ENCODE results near the gene SMARCC1. TPM values are rescaled to one million over a fixed set of nuclear protein-coding genes. Genes with fewer than 3 reads are reported as not detected.

SMARCC1 gene
- total and polyA plus RNA-seq, 2 of the 4 experiments (the other 2 are of a cell fraction), result 18.6 to 39.6 TPM

DNA sequence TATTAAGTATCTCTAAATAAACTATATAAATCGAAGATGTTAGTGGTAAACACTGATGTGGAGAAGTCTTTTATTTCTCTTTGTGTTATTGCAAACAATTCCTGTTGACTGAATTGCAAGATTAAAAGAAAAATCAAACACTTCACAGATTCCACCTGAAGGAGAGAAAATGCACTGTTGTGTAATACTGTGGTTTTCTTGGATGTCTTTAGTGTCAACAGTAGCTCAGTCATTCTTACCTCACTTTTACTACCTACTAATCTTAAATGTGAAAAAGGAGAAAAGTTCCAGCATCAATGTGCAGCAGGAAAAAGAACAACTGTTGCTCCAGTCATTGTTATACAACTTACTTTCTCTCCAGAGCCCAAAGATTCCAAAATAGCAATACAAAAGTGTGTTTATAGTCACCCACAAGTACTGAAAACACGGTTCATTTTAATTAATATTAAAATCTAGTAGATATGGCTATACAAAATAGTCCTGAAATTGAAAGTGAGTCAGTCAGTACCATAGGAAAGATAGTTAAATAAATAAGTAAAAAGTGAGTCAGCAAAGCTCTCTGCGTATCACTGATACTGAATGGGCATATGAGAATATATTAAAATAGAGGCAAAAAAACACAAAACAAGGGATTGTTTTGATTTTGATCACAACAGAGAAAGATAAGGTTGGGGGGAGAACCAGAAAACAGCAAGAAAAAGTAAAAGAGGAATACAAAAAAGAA, 112.5 kb downstream of the SMARCC1 start (continued):
- TF ChIP-seq MAZ (IDR thresholded peaks at IDR 0.05; ENCODE audit: borderline replicate concordance, low read depth, low read length) (no peak), POLR2A (IDR thresholded peaks at IDR 0.05; ENCODE audit: low read depth, low read length) (no peak)

DNA sequence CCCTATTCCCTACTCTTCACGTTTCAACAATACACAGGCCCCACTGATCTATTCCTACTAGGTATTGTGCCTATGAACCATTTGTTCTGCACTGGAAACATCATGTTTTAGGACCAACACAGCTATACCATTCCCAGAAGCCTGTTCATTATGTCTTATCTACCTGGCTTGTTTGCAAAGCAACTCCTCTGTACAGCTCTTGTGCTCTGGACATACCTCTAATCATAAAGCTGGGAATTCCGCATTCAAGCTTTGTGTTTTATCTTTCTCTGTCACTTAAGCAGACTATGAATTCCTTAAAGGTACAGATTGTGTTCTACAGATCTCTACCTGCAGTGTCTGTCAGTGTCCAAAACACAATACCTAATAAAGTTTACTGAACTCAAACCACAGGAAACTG, 115.6 kb downstream of the SMARCC1 start:
- no peak overlapping the region for H3K4ac ChIP-seq (ENCODE audit: low read depth, low read length)
- no peak overlapping the region for H4K8ac ChIP-seq (ENCODE audit: low read depth in 2 of 2, low read length in 2 of 2)
- CTCF ChIA-PET, result no interaction called here
- no peak overlapping the region for H3K4me2 ChIP-seq (ENCODE audit: low read depth, low read length)
- H4K5ac ChIP-seq (ENCODE audit: low read depth, low read length), result no peak overlapping the region
- H3K79me1 ChIP-seq (ENCODE audit: low read depth in 1 of 2, low read length in 2 of 2), result peaks cover 0 to 16% of the 10 kb centered on the region in 2 experiments; a peak in 2 of 4 replicates
- no peaks in the 10 kb centered on the region for H3K27me3 ChIP-seq (ENCODE audit: control insufficient read depth, insufficient read depth, low read length)
- H2AK5ac ChIP-seq (ENCODE audit: low read depth, low read length), result no peak overlapping the region
- H3K18ac ChIP-seq (ENCODE audit: low read depth, low read length), result no peak overlapping the region
- dilution Hi-C loops (cut with HindIII; ENCODE audit: low sequenced_read_pairs, unreplicated experiment) (no loop called here), intact Hi-C loops (cut with micrococcal nuclease) (loop anchor here (5.0 kb wide), 1 partner anchor 144 kb away; no protein-coding TSS in a partner anchor), in situ Hi-C loops (cut with MboI; ENCODE audit: low sequenced_read_pairs) (no loop called here)
- WGBS, 2 experiments (ENCODE audit: extremely low coverage in 2 of 2, insufficient read length in 1 of 2), result 100% methylated on average over 1 of the region's 2 CpGs; no CpG with 5 or more reads in 1 of the 2 experiments
- H2BK120ac ChIP-seq (ENCODE audit: low read depth, low read length), result no peak overlapping the region
- no peak overlapping the region for H2AK9ac ChIP-seq (replicated peaks; ENCODE audit: low read depth, low read length, poor library complexity)
- DNase-seq (no peak), ATAC-seq (ENCODE audit: low read depth) (no peak)
- no peak overlapping the region for H4K91ac ChIP-seq (ENCODE audit: insufficient read depth, low read depth, low read length)
- no peak overlapping the region for H3K27ac ChIP-seq (ENCODE audit: insufficient read depth, low read length)
- POLR2A ChIA-PET (ENCODE audit: unreplicated experiment), result no interaction called here
- H3K56ac ChIP-seq (ENCODE audit: extremely low read depth, insufficient read depth, low read length), result no peak overlapping the region
- H2BK15ac ChIP-seq (ENCODE audit: low read depth, low read length), result no peak overlapping the region
- peaks cover 16% of the 10 kb centered on the region for H4K20me1 ChIP-seq (ENCODE audit: insufficient read depth, low read length)
- no peak overlapping the region for H2BK20ac ChIP-seq (ENCODE audit: low read depth, low read length)
- H3K9me1 ChIP-seq (ENCODE audit: insufficient read depth, low read length), result peaks cover 8% of the 10 kb centered on the region
- H3K36me3 ChIP-seq (ENCODE audit: control insufficient read depth, insufficient read depth, low read length), result peaks cover 16% of the 10 kb centered on the region
- H3K23ac ChIP-seq (ENCODE audit: low read depth, low read length), result no peak overlapping the region
- H2BK5ac ChIP-seq (ENCODE audit: low read depth, low read length, poor library complexity, severe bottlenecking), result no peak overlapping the region
- no TSS peak for BruUV-seq (replicated peaks)
- H2AFZ ChIP-seq (replicated peaks; ENCODE audit: low read length, poor library complexity), result no peak overlapping the region
- H3K4me3 ChIP-seq (ENCODE audit: insufficient read depth, low read depth, low read length), result no peak overlapping the region
- H3K4me1 ChIP-seq (ENCODE audit: control insufficient read depth, insufficient read depth, low read length), result peaks cover 4% of the 10 kb centered on the region; the same call in 1 of the 2 replicates
- H3K9ac ChIP-seq (ENCODE audit: low read depth, low read length), result no peak overlapping the region
- no peaks in the 10 kb centered on the region for H3K9me3 ChIP-seq (ENCODE audit: control insufficient read depth, insufficient read depth, low read length)
- H3K14ac ChIP-seq (replicated peaks; ENCODE audit: low read depth, low read length), result no peak overlapping the region
- TF ChIP-seq POLR2A (IDR thresholded peaks at IDR 0.05; ENCODE audit: low read depth, low read length), result no peak
- TF ChIP-seq MXI1 (IDR thresholded peaks at IDR 0.05; ENCODE audit: borderline replicate concordance, low read depth, low read length), result no peak
- TF ChIP-seq RAD21 (IDR thresholded peaks at IDR 0.05; ENCODE audit: low read length), result no peak
- no peak for TF ChIP-seq RCOR1 (IDR thresholded peaks at IDR 0.05; ENCODE audit: insufficient replicate concordance, low read length)
- TF ChIP-seq, protein P1, sequence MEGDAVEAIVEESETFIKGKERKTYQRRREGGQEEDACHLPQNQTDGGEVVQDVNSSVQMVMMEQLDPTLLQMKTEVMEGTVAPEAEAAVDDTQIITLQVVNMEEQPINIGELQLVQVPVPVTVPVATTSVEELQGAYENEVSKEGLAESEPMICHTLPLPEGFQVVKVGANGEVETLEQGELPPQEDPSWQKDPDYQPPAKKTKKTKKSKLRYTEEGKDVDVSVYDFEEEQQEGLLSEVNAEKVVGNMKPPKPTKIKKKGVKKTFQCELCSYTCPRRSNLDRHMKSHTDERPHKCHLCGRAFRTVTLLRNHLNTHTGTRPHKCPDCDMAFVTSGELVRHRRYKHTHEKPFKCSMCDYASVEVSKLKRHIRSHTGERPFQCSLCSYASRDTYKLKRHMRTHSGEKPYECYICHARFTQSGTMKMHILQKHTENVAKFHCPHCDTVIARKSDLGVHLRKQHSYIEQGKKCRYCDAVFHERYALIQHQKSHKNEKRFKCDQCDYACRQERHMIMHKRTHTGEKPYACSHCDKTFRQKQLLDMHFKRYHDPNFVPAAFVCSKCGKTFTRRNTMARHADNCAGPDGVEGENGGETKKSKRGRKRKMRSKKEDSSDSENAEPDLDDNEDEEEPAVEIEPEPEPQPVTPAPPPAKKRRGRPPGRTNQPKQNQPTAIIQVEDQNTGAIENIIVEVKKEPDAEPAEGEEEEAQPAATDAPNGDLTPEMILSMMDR (conservative IDR thresholded peaks at IDR 0.05; ENCODE audit: low read depth, low read length), result no peak
- no peak for TF ChIP-seq RFX5 (IDR thresholded peaks at IDR 0.05; ENCODE audit: low read depth, low read length)
- TF ChIP-seq NFE2L2 (IDR thresholded peaks at IDR 0.05; ENCODE audit: low read depth, low read length), result no peak
- no peak for TF ChIP-seq MAFK (IDR thresholded peaks at IDR 0.05; ENCODE audit: low read depth, low read length)
- TF ChIP-seq, protein P2, sequence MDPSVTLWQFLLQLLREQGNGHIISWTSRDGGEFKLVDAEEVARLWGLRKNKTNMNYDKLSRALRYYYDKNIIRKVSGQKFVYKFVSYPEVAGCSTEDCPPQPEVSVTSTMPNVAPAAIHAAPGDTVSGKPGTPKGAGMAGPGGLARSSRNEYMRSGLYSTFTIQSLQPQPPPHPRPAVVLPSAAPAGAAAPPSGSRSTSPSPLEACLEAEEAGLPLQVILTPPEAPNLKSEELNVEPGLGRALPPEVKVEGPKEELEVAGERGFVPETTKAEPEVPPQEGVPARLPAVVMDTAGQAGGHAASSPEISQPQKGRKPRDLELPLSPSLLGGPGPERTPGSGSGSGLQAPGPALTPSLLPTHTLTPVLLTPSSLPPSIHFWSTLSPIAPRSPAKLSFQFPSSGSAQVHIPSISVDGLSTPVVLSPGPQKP (IDR thresholded peaks at IDR 0.05; ENCODE audit: borderline replicate concordance, low read depth, low read length), result no peak
- TF ChIP-seq BHLHE40 (IDR thresholded peaks at IDR 0.05; ENCODE audit: low read depth, low read length), result no peak
- TF ChIP-seq CEBPB (IDR thresholded peaks at IDR 0.05; ENCODE audit: low read depth, low read length), result no peak
- TF ChIP-seq, protein P3, sequence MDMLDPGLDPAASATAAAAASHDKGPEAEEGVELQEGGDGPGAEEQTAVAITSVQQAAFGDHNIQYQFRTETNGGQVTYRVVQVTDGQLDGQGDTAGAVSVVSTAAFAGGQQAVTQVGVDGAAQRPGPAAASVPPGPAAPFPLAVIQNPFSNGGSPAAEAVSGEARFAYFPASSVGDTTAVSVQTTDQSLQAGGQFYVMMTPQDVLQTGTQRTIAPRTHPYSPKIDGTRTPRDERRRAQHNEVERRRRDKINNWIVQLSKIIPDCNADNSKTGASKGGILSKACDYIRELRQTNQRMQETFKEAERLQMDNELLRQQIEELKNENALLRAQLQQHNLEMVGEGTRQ (IDR thresholded peaks at IDR 0.05; ENCODE audit: low read depth, low read length), result no peak
